Psoas muscle (tissue), 8 donors: Measurements from ENCODE around the gene SCCPDH. TPM values are rescaled to one million over a fixed set of nuclear protein-coding genes. Genes with fewer than 3 reads are reported as not detected.

Experiments
- ATAC-seq, 4 donors: fragments of 200-7000 bp; cut with Tn5 transposase; one replicate each; pipeline ENCODE4 v1.9.1; 2020; ENCODE audit warnings: moderate library complexity in 3 of 4, mild to moderate bottlenecking in 2 of 4
- DNase-seq, 2 donors: peaks; one replicate each; pipeline ENCODE4 v3.0.0-alpha.2; 2020
- H3K27ac ChIP-seq: fragments of 200-600 bp; one replicate; pipeline ENCODE4 v1.8.0; 2022
- H3K27me3 ChIP-seq, 3 donors: fragments of 200-600 bp in 1 of 3; one replicate each; pipeline versions ENCODE4 v1.6.1 to v1.8.0; 2013 to 2022; ENCODE audit warnings: low read length in 2 of 3, mild to moderate bottlenecking in 2 of 3, moderate library complexity in 1 of 3; ENCODE audit not compliant: insufficient read depth in 3 of 3
- H3K36me3 ChIP-seq, 2 donors: fragments of 200-600 bp in 1 of 2; one replicate each; pipeline versions ENCODE4 v1.6.1 to v1.8.0; 2013 to 2022; ENCODE audit warnings: low read depth in 1 of 2, mild to moderate bottlenecking in 1 of 2, moderate library complexity in 1 of 2; ENCODE audit not compliant: insufficient read depth in 1 of 2
- H3K4me1 ChIP-seq: fragments of 200-600 bp; one replicate; pipeline ENCODE4 v1.8.0; 2022
- H3K4me3 ChIP-seq: fragments of 200-600 bp; one replicate; pipeline ENCODE4 v1.8.0; 2022; ENCODE audit warnings: mild to moderate bottlenecking
- H3K9me3 ChIP-seq: fragments of 200-600 bp; one replicate; pipeline ENCODE4 v1.8.0; 2022
- WGBS, 3 donors: extraction: QIAGEN DNeasy Blood & Tissue Kit; methylation state at CpG; one replicate each; pipeline versions ENCODE4 v1.1.6 to v1.1.7; 2013; 5-methylcytosine and 5-hydroxymethylcytosine counted together
- intact Hi-C, 2 donors: fragments of 100-400 bp; cut with DNase I; formaldehyde crosslinking; loops; one replicate each; pipeline versions ENCODE4 v1.11.0 to v1.14.2; 2022
- polyA plus RNA-seq, 3 donors: library from polyadenylated mRNA; stranded (reverse); fragments of 200-250 nt; gene quantifications; one replicate each; pipeline ENCODE4 v1.2.3, GENCODE V29; 2013
- total RNA-seq, 4 donors: library from RNA; stranded (reverse); fragmentation: NEBNext Ultra II Directional in 2 of 4; extraction: Animal tissue kit (Norgen Biotek cat#: 25700) in 2 of 4; gene quantifications; one replicate each; pipeline versions ENCODE4 v1.2.1 to v1.2.4, GENCODE V29; 2021 to 2023
- TF ChIP-seq, protein P1 (sequence below): fragments of 200-600 bp; IDR thresholded peaks from one replicate; pipeline ENCODE4 v1.8.0; 2022; ENCODE audit warnings: antibody characterized with exemption
- donor health status: healthy with polysubstance abuse.
- donor health status: DM: no; HTN: no; CAD: no; lungs with moderate emphysema.
- donor health status: Bipolar disorder and iron deficiency.
- donor health status: healthy.
- donor health status: DM: yes; HTN: yes; CAD: no.
- donor health status: DM: no; HTN: no; CAD: no.
- donor health status: DM: no; HTN: no; CAD: no.
- donor health status: DM: yes; HTN: yes; CAD: no.

The SCCPDH gene
- total and polyA plus RNA-seq, 7 donors: 22.6 to 50.8 (median 41.4) TPM

DNA sequence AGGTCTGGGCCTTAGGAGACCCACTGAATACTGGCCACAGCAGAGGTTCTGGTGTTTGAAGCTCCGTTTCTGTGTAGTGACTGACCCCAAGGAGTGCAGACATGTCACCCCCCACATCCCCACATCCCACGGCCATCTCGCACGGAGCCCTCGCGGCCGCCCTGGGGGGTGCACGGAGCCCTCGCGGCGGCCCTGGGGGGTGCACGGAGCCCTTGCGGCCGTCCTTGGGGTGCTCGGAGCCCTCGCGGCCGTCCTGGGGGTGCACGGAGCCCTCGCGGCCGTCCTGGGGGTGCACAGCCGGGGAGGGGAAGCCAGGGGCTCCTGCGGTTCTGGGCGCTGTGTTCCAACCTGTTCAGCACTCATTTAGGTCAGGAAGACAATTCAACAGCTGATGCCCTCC lies 68.4 kb downstream of the SCCPDH start:
- Histone ChIP-seq H3K4me1 (peaks cover 13% of the 10 kb centered on the region), H3K9me3 (no peaks in the 10 kb centered on the region), H3K4me3 (no peak overlapping the region), H3K27me3 (no peaks in the 10 kb centered on the region), H3K27ac (no peak overlapping the region), H3K36me3 (no peaks in the 10 kb centered on the region)
- DNase-seq (no peak), ATAC-seq (no peak)
- TF ChIP-seq, protein P1, sequence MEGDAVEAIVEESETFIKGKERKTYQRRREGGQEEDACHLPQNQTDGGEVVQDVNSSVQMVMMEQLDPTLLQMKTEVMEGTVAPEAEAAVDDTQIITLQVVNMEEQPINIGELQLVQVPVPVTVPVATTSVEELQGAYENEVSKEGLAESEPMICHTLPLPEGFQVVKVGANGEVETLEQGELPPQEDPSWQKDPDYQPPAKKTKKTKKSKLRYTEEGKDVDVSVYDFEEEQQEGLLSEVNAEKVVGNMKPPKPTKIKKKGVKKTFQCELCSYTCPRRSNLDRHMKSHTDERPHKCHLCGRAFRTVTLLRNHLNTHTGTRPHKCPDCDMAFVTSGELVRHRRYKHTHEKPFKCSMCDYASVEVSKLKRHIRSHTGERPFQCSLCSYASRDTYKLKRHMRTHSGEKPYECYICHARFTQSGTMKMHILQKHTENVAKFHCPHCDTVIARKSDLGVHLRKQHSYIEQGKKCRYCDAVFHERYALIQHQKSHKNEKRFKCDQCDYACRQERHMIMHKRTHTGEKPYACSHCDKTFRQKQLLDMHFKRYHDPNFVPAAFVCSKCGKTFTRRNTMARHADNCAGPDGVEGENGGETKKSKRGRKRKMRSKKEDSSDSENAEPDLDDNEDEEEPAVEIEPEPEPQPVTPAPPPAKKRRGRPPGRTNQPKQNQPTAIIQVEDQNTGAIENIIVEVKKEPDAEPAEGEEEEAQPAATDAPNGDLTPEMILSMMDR: no peak
- 91 to 93% (median 91%) methylated on average over 25 of the region's 25 CpGs for WGBS, 3 donors
- intact Hi-C loops: no loop called here

DNA sequence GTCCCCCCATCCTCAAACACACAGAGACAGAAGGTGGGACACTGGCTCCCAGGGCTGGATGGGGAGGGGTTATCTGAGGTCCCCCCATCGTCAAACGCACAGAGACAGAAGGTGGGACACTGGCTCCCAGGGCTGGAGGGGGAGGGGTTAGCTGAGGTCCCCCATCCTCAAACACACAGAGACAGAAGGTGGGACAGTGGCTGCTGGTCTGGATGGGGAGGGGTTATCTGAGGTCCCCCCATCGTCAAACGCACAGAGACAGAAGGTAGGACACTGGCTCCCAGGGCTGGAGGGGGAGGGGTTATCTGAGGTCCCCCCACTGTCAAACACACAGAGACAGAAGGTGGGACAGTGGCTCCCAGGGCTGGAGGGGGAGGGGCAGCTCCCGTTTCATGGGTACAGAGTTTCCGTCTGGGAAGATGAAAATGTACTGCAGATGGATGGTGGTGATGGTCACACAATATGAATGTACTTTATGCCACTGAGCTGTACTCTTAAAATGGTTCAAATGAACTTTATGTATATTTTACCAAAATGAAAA lies 69.2 kb downstream of the SCCPDH start:
- H3K4me3 ChIP-seq: no peak overlapping the region
- TF ChIP-seq, protein P1: no peak
- no peak overlapping the region for H3K27ac ChIP-seq
- H3K9me3 ChIP-seq: no peaks in the 10 kb centered on the region
- intact Hi-C loops: no loop called here
- H3K36me3 ChIP-seq: no peaks in the 10 kb centered on the region
- no peak for DNase-seq
- H3K27me3 ChIP-seq: no peaks in the 10 kb centered on the region
- no peak for ATAC-seq
- WGBS, 3 donors: 33 to 45% (median 33%) methylated on average over 6 of the region's 6 CpGs
- H3K4me1 ChIP-seq: peaks cover 16% of the 10 kb centered on the region

DNA sequence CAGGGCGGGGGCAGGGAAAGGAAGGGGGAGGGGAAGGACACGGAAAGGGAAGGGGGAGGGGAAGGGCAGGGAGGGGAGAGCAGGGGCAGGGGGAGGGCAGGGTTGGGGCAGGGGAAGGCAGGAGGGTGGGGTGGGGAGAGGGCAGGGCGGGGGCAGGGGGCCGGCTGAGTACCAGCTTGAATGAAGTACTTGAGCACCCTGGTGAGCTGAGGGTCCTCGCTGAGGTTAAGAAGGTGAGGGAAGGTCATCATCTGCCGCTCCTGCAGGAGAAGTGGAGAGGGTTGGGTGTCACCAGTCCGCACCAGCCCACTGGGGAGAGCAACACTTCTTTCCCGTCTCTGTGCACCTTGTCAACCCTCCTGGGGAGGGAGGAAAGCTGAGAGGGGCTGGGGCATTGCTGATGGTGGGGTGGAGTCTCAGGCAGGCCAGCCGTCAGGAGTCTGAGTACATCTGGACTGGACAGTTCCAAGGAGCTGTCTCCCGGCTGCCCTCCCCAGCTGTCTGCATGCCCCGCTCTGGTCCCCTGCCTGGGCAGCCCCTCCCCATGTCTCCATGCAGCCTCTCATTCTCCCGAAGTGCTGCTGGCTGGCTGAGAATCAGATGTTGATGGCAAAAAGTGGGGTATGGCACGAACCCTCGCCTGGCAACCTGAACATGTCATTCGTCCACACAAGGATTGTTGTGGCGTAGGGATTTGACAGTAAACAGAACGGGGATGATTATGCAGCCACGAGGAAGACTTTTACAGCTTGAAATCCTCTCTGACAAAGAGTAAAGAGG lies 70.0 kb downstream of the SCCPDH start:
- WGBS, 3 donors: 22 to 32% (median 27%) methylated on average over 14 to 18 of the region's 18 CpGs
- Histone ChIP-seq H3K4me1 (peaks cover 22% of the 10 kb centered on the region), H3K27ac (no peak overlapping the region), H3K36me3 (no peaks in the 10 kb centered on the region), H3K4me3 (no peak overlapping the region), H3K27me3 (no peaks in the 10 kb centered on the region), H3K9me3 (no peaks in the 10 kb centered on the region)
- intact Hi-C loops: loop anchor here in 1 of 2 donors (1.0 kb wide), 1 partner anchor 27 kb away; no protein-coding TSS in a partner anchor
- DNase-seq: no peak
- peak in 3 of 4 donors; percentile 17 to 31 (median 26) for ATAC-seq
- TF ChIP-seq, protein P1: no peak

DNA sequence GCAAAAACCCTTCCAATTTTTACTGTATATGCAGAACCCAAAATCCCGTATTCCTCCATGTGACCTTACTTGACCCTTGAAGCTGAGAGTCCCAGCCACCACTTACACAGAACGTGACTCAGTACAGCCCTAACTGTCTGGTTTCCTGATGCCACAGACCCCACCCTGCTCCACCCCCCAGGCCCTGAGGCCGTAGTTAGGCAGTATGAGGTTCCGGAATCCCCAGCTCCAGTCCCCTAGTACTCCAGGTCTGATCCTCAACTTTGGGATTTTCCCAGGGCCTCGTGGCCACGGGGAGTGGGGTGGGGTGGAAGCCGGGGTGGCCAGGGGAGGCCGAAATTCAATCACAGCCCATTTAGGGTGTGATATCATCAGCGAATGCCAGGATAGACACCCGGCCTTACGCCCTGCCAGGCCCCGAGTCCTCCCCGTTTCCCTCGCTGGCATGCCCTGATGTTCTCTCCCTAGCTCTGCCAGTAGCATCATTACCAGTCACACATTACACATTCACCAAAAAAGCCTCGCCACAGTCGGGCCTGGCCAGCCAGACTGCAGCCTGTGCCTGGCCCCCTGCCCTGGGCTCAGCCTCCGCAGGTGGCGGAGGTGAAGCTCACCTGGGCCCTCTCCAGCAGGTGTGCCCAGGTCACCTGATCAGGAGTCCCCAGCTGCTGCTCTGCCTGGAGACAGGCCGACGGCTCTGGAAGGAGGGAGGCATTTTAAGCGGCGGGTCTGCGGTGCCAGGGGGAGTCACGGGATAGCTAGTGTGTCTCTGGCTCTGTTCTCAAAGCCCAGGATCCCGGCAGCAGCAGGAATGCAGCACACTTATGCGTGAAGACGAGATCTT lies 70.8 kb downstream of the SCCPDH start:
- TF ChIP-seq, protein P1: no peak
- no peaks in the 10 kb centered on the region for H3K36me3 ChIP-seq
- ATAC-seq (peak; percentile 20 to 68 (median 45)), DNase-seq (no peak)
- H3K27ac ChIP-seq: peak overlapping the region; percentile 43
- H3K4me1 ChIP-seq: peaks cover 23% of the 10 kb centered on the region
- no peaks in the 10 kb centered on the region for H3K9me3 ChIP-seq
- no peak overlapping the region for H3K4me3 ChIP-seq
- no peaks in the 10 kb centered on the region for H3K27me3 ChIP-seq
- 30 to 41% (median 31%) methylated on average over 27 of the region's 27 CpGs for WGBS, 3 donors
- intact Hi-C loops: loop anchor here in 1 of 2 donors (1.0 kb wide), 1 partner anchor 28 kb away; no protein-coding TSS in a partner anchor
